RWPE1 (cell line): ENCODE results near the gene NARS2.
"Not testable (repeated sequence)": the region's sequence is repeated elsewhere in the genome, so short reads cannot be mapped to it uniquely, and the experiment has no call there.

ENCODE experiments used
- CTCF ChIA-PET: fragments of 350-600 bp; sonication (Branson Sonifier 250); formaldehyde crosslinking; extraction: SDS; loops from one replicate; lab custom pipeline; 2021; lab: Yijun Ruan, JAX
- POLR2A ChIA-PET: fragments of 400-600 bp; formaldehyde crosslinking; extraction: SDS; loops from one replicate; lab custom pipeline; 2020; ENCODE audit warnings: antibody characterized with exemption; ENCODE audit not compliant: low non-redundant PET; lab: Yijun Ruan, JAX
- DNase-seq: peaks from one replicate; pipeline ENCODE4 v3.0.0; 2012; ENCODE audit warnings: low spot score
- H3K27ac ChIP-seq: fragments of 450-650 bp; 2 replicates; pipeline ENCODE4 v1.5.1; 2017
- TF ChIP-seq, protein P1 (sequence below): fragments of 450-650 bp; conservative IDR thresholded peaks from 2 replicates; pipeline ENCODE4 v1.5.1; 2017; ENCODE audit warnings: low read depth, mild to moderate bottlenecking

NARS2 gene

DNA sequence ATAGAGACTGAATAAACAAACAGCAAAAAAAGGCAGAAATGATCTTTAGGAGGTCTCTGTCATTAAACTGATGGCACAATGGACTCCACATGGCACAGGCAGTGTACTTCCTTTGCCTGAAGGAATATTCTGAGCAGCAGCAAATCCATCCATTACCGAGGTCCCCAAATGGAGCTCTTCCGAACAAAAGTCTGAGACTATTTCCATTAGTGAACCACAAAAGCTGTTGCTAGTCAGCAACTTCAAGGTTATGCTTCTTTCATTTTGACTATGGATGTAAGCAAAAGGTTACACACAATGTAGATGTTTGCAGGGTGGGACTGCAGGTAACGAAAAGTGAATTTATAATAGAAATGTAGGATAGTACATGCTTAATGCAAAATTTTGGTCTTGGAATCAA is 14.5 kb downstream of the NARS2 start:
- H3K27ac ChIP-seq, result no peak overlapping the region
- DNase-seq, result no peak
- POLR2A ChIA-PET, result no interaction called here
- CTCF ChIA-PET, result no interaction called here
- TF ChIP-seq, protein P1, sequence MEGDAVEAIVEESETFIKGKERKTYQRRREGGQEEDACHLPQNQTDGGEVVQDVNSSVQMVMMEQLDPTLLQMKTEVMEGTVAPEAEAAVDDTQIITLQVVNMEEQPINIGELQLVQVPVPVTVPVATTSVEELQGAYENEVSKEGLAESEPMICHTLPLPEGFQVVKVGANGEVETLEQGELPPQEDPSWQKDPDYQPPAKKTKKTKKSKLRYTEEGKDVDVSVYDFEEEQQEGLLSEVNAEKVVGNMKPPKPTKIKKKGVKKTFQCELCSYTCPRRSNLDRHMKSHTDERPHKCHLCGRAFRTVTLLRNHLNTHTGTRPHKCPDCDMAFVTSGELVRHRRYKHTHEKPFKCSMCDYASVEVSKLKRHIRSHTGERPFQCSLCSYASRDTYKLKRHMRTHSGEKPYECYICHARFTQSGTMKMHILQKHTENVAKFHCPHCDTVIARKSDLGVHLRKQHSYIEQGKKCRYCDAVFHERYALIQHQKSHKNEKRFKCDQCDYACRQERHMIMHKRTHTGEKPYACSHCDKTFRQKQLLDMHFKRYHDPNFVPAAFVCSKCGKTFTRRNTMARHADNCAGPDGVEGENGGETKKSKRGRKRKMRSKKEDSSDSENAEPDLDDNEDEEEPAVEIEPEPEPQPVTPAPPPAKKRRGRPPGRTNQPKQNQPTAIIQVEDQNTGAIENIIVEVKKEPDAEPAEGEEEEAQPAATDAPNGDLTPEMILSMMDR, result no peak

DNA sequence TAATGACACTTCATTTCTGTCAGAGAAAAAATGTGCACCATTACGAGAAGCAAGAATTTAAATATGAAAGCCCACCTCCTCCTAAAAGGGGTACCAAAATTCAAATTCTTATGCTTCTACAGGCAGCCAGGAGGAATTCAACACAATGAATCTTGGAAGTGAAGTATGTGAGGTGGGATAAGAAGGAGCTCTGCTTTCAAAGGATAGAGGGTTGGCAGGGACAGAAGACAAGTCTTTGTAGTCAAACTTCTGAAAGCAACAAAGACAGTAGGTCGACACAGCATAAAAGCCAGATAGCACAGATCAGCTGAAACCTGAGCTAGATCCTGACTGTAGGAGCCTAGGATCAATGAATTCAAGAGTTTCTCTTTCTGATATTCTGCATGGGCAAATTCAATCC is 17.4 kb downstream of the NARS2 start:
- ChIA-PET CTCF (no interaction called here), POLR2A (no interaction called here)
- TF ChIP-seq, protein P1, result no peak
- no peak for DNase-seq
- no peak overlapping the region for H3K27ac ChIP-seq

DNA sequence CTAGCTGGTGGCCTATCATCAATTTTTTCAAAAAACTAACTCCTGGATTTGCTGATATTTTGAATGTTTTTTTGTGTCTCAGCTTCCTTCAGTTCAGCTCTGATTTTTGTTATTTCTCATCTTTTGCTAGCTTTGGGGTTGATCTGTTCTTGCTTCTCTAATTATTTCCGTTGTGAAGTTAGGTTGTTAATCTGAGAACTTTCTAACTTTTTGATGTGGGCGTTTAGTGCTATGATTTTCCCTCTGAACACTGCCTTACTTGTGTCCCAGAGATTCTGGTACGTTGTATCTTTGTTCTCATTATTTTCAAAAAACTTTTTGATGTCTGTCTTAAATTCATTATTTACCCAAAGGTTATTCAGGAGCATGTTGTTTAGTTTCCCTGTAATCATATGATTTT is 19.1 kb downstream of the NARS2 start:
- no peak overlapping the region for H3K27ac ChIP-seq
- ChIA-PET POLR2A (no interaction called here), CTCF (no interaction called here)
- TF ChIP-seq, protein P1, result no peak
- DNase-seq, result no peak

DNA sequence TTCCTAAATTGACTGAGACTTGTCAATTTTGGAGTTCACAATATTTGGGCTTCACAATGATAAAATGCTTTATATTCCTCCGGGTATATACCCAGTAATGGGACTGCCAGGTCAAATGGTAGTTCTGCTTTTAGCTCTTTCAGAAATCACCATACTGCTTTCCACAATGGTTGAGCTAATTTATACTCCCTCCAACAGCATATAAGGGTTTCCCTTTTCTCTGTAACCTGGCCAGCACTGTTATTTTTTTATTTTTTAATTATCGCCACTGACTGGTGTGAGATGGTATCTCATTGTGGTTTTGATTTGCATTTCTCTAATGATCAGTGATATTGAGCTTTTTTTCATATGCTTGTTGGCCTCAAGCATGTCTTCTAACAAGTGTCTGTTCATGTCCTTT is 21.8 kb downstream of the NARS2 start:
- CTCF ChIA-PET, result interaction anchor here (0.6 kb wide), 1 partner anchor 287 kb away, joined by 3 read pairs; no protein-coding TSS in a partner anchor
- no peak for DNase-seq
- TF ChIP-seq, protein P1, result no peak
- POLR2A ChIA-PET, result no interaction called here
- H3K27ac ChIP-seq, result no peak overlapping the region

DNA sequence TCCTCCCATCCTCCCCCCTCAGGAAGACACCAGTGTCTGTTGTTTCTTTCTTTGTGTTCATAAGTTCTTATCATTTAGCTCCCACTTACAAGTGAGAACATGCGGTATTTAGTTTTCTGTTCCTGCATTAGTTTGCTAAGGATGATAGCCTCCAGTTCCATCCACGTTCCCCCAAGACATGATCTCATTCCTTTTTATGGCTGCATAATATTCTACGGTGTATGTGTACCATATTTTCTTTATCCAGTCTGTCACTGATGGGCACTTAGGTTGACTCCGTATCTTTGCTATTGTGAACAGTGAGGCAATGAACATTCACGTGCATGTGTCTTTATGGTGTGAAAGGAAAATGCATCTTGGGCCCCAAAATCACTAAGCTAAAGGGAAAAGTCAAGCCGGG is 22.5 kb downstream of the NARS2 start:
- POLR2A ChIA-PET, DNase-seq, H3K27ac ChIP-seq: not testable (repeated sequence)
- CTCF ChIA-PET, result interaction anchor here (0.7 kb wide), 1 partner anchor 910 kb away, joined by 3 read pairs; no protein-coding TSS in a partner anchor

DNA sequence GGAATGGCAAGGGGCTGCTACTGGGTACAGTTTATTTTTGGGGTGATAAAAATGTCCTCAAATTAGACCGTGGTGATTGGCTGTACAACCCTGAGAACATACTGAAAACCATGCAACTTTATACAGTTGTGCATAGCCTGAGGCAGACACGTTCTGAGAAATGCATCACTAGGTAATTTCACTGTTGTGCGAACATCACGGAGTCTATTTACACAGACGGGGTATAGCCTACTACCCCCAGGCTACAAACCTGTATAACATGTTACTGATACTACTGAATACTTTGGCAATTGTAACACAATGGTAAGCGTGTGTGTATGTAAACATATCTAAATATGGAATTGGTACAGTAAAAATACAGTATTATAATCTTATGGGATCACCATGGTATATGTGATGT is 23.6 kb downstream of the NARS2 start:
- no peak overlapping the region for H3K27ac ChIP-seq
- TF ChIP-seq, protein P1, result no peak
- ChIA-PET CTCF (interaction anchor here (0.7 kb wide), 1 partner anchor 34 kb away, joined by 3 read pairs; no protein-coding TSS in a partner anchor), POLR2A (no interaction called here)
- no peak for DNase-seq

DNA sequence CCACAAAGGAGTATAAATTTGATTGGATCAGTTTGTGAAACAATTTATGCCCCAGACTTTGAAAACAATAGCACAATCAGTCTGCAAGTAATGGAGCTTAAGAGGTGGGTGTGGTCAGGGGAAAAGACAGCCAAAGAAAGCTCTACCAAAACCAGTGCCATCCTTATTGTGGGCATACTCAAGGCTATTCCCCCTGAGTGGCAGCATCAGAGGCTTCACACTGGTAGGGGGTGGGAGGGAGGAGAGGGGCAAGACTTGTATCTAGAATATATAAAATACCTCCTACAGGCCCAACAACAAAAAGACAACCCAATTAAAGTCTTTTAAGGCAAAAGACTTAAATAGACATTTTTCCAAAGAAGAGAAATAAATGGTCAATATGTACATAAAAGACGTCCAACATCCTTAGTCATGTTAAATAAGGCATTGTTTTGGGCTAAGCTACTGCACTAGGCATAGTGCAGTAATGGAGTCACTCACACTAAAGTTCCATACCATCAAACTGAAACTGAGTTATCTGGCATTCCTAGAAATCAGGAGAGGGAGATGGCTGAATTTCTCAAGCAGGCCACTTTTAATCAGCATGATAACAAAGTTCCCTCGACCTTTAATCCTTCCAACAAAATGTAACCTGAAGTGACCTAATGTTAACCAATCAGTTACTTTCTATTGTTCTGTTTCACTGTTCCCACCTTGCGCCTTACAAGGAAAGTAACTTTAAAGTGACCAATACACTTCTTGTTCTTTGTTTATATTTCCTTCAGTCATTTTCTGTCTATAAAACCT is 24.8 kb downstream of the NARS2 start:
- no peak overlapping the region for H3K27ac ChIP-seq
- ChIA-PET POLR2A (no interaction called here), CTCF (interaction anchor here (0.6 kb wide), 1 partner anchor 16 kb away, joined by 3 read pairs; no protein-coding TSS in a partner anchor)
- TF ChIP-seq, protein P1, result no peak
- no peak for DNase-seq
